ENCODE data around the gene CARD6. TPM values are rescaled to one million over a fixed set of nuclear protein-coding genes. Genes with fewer than 3 reads are reported as not detected.

The CARD6 gene
- total and polyA plus RNA-seq, 2 of the 8 experiments (the other 6 are each of a cell fraction or from before 2014, with no cell fraction given) = 0.41 to 0.50 TPM

GRCh38 chr5:40909723-40910122 lies 68.6 kb downstream of the CARD6 start (continued):
- TF ChIP-seq RNF2 (IDR thresholded peaks at IDR 0.05; ENCODE audit: borderline replicate concordance, low read depth, low read length, missing control alignments, poor library complexity, severe bottlenecking) = no peak
- no peak for TF ChIP-seq TCF12 (IDR thresholded peaks at IDR 0.05; ENCODE audit: low read depth, low read length)
- TF ChIP-seq SAP30 (IDR thresholded peaks at IDR 0.05; ENCODE audit: insufficient read depth, insufficient replicate concordance, low read length) = no peak
- no peak for TF ChIP-seq BRCA1 (IDR thresholded peaks at IDR 0.05; ENCODE audit: low read depth, low read length)
- no peak for TF ChIP-seq GTF2F1 (IDR thresholded peaks at IDR 0.05; ENCODE audit: borderline replicate concordance, low read depth, low read length)
- no peak for TF ChIP-seq POLR2A (IDR thresholded peaks at IDR 0.05; ENCODE audit: control extremely low read depth in 1 of 2, low read depth in 2 of 2, low read length in 2 of 2)

Small RNAs within 50 kb of the gene (small RNA-seq; reads per million reads assigned to genes)
- gene SNORD72 (ENCODE audit: insufficient read depth) = 990 reads per million, percentile 99 among the genes with 10 or more reads in this experiment

Other genes with a start within 250 kb of the CARD6 start
- 0.76 and 1.9 TPM in 2 replicates for gene PTGER4, start 161.5 kb upstream of the CARD6 start, total RNA-seq (2021; fragmentation: NEBNext Ultra II Directional; extraction: Animal tissue kit (Norgen Biotek cat#: 25700))
- 1.2 and 2.7 TPM in 2 replicates for gene PTGER4, start 161.5 kb upstream of the CARD6 start, polyA plus RNA-seq (2011; rRNA removed)
- 12.0 and 12.6 TPM in 2 replicates for gene TTC33, start 85.4 kb upstream of the CARD6 start, total RNA-seq (2021; fragmentation: NEBNext Ultra II Directional; extraction: Animal tissue kit (Norgen Biotek cat#: 25700))
- gene TTC33, start 85.4 kb upstream of the CARD6 start, polyA plus RNA-seq (2011; rRNA removed) = 0.55 and 1.2 TPM in 2 replicates
- gene PRKAA1, start 43.0 kb upstream of the CARD6 start, total RNA-seq (2021; fragmentation: NEBNext Ultra II Directional; extraction: Animal tissue kit (Norgen Biotek cat#: 25700)) = 30.3 and 33.1 TPM in 2 replicates
- 9.2 and 10.4 TPM in 2 replicates for gene PRKAA1, start 43.0 kb upstream of the CARD6 start, polyA plus RNA-seq (2011; rRNA removed)
- gene RPL37, start 6.1 kb upstream of the CARD6 start, total RNA-seq (2021; fragmentation: NEBNext Ultra II Directional; extraction: Animal tissue kit (Norgen Biotek cat#: 25700)) = 1,534 and 1,595 TPM in 2 replicates
- gene RPL37, start 6.1 kb upstream of the CARD6 start, polyA plus RNA-seq (2011; rRNA removed) = 351 and 467 TPM in 2 replicates
- not detected in 2 replicates for gene C7, start 68.1 kb downstream of the CARD6 start, total RNA-seq (2021; fragmentation: NEBNext Ultra II Directional; extraction: Animal tissue kit (Norgen Biotek cat#: 25700))
- gene C7, start 68.1 kb downstream of the CARD6 start, polyA plus RNA-seq (2011; rRNA removed) = 0.08 and 0.24 TPM in 2 replicates
- gene MROH2B, start 230.0 kb downstream of the CARD6 start, total RNA-seq (2021; fragmentation: NEBNext Ultra II Directional; extraction: Animal tissue kit (Norgen Biotek cat#: 25700)) = not detected in 2 replicates
- not detected in 2 replicates for gene MROH2B, start 230.0 kb downstream of the CARD6 start, polyA plus RNA-seq (2011; rRNA removed)

Measured in H1 (cell line).